Kidney (tissue), 14 donors: ENCODE results near the gene CPAMD8. TPM values are rescaled to one million over a fixed set of nuclear protein-coding genes. Genes with fewer than 3 reads are reported as not detected.

Source experiments
- DNase-seq, 5 donors: peaks; one replicate each; pipeline ENCODE4 v3.0.0-alpha.2; 2013 to 2020
- FAIRE-seq: peaks from 2 replicates; lab custom pipeline; 2012; peaks lifted over from hg19 to GRCh38; lab: Jason Lieb, UNC
- H3K27ac ChIP-seq, 2 donors: one replicate each; pipeline ENCODE4 v1.7.0; 2013; ENCODE audit warnings: low read depth in 2 of 2, low read length in 2 of 2, inconsistent platforms in 1 of 2
- H3K27me3 ChIP-seq: one replicate; pipeline ENCODE4 v1.7.1; 2013; ENCODE audit warnings: low read length, inconsistent platforms; ENCODE audit not compliant: control insufficient read depth, insufficient read depth
- H3K36me3 ChIP-seq, 3 donors: one replicate each; pipeline versions ENCODE4 v1.7.0 to v1.7.1; 2013; ENCODE audit warnings: low read length in 3 of 3, control low read depth in 1 of 3, inconsistent platforms in 1 of 3; ENCODE audit not compliant: insufficient read depth in 3 of 3, control insufficient read depth in 2 of 3
- H3K4me1 ChIP-seq, 3 donors: one replicate each; pipeline versions ENCODE4 v1.7.0 to v1.7.1; 2013; ENCODE audit warnings: low read length in 3 of 3, inconsistent platforms in 1 of 3, low read depth in 1 of 3; ENCODE audit not compliant: control insufficient read depth in 2 of 3, insufficient read depth in 2 of 3
- H3K4me3 ChIP-seq, 3 donors: one replicate each; pipeline versions ENCODE4 v1.7.0 to v1.8.1; 2013; ENCODE audit warnings: low read length in 3 of 3, control low read depth in 1 of 3, inconsistent platforms in 1 of 3
- H3K9ac ChIP-seq, 3 donors: one replicate each; pipeline versions ENCODE4 v1.7.0 to v1.7.1; 2013; ENCODE audit warnings: low read length in 3 of 3, control low read depth in 1 of 3, inconsistent platforms in 1 of 3
- H3K9me3 ChIP-seq, 3 donors: one replicate each; pipeline versions ENCODE4 v1.7.0 to v1.7.1; 2013; ENCODE audit warnings: low read length in 3 of 3, control low read depth in 1 of 3, inconsistent platforms in 1 of 3; ENCODE audit not compliant: control insufficient read depth in 2 of 3, insufficient read depth in 1 of 3
- intact Hi-C: fragments of 100-400 bp; cut with DNase I; formaldehyde crosslinking; loops from one replicate; pipeline ENCODE4 v1.11.1; 2022
- polyA plus RNA-seq: library from polyadenylated mRNA; stranded (reverse); fragments of 350-450 nt; fragmentation: Illumina TruSeq; extraction: RNeasy Lipid Tissue Mini Kit (QIAGEN cat#74804); gene quantifications from one replicate; pipeline ENCODE4 v1.2.3, GENCODE V29; 2014; ENCODE audit warnings: low read depth, low replicate concordance; ENCODE audit not compliant: insufficient read depth
- total RNA-seq: library from RNA; stranded (reverse); fragmentation: NEBNext Ultra II Directional; extraction: Animal tissue kit (Norgen Biotek cat#: 25700); gene quantifications from one replicate; pipeline ENCODE4 v1.2.1, GENCODE V29; 2021
- TF ChIP-seq, protein P1 (sequence below): IDR thresholded peaks from 3 replicates; pipeline ENCODE4 v1.5.1; 2012; ENCODE audit warnings: mild to moderate bottlenecking, moderate library complexity, borderline replicate concordance; ENCODE audit not compliant: insufficient read depth; ENCODE audit errors: extremely low read depth
- donor health status: control.
- donor health status: control.
- donor health status: control.
- donor health status: control.
- donor health status: control.
- donor health status: DM: yes; HTN: yes; CAD: no.
- donor health status: Normal renal cell carcinoma (clear cell type).

Gene CPAMD8
- total and polyA plus RNA-seq, 2 donors from 2014 or later: 22.0 to 64.1 TPM

GRCh38 chr19:16936901-16937300 is 89.7 kb downstream of the CPAMD8 start:
- Histone ChIP-seq H3K4me1 (no peaks in the 10 kb centered on the region), H3K27ac (no peak overlapping the region), H3K4me3 (no peak overlapping the region), H3K9ac (no peak overlapping the region), H3K36me3 (no peaks in the 10 kb centered on the region), H3K9me3 (peaks cover 0 to 7% (median 0%) of the 10 kb centered on the region in 3 donors), H3K27me3 (no peaks in the 10 kb centered on the region)
- FAIRE-seq: no peak
- intact Hi-C loops: no loop called here
- no peak for DNase-seq
- TF ChIP-seq, protein P1, sequence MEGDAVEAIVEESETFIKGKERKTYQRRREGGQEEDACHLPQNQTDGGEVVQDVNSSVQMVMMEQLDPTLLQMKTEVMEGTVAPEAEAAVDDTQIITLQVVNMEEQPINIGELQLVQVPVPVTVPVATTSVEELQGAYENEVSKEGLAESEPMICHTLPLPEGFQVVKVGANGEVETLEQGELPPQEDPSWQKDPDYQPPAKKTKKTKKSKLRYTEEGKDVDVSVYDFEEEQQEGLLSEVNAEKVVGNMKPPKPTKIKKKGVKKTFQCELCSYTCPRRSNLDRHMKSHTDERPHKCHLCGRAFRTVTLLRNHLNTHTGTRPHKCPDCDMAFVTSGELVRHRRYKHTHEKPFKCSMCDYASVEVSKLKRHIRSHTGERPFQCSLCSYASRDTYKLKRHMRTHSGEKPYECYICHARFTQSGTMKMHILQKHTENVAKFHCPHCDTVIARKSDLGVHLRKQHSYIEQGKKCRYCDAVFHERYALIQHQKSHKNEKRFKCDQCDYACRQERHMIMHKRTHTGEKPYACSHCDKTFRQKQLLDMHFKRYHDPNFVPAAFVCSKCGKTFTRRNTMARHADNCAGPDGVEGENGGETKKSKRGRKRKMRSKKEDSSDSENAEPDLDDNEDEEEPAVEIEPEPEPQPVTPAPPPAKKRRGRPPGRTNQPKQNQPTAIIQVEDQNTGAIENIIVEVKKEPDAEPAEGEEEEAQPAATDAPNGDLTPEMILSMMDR: no peak

- TF ChIP-seq, protein P1: no peak
- Histone ChIP-seq H3K27me3 (no peaks in the 10 kb centered on the region), H3K9ac (no peak overlapping the region), H3K4me3 (no peak overlapping the region), H3K4me1 (no peaks in the 10 kb centered on the region), H3K36me3 (no peaks in the 10 kb centered on the region), H3K9me3 (peaks cover 0 to 7% (median 0%) of the 10 kb centered on the region in 3 donors), H3K27ac (no peak overlapping the region)
- no peak for FAIRE-seq
- DNase-seq: no peak
- intact Hi-C loops: no loop called here
These were observed 92.1 kb downstream of the CPAMD8 start for GRCh38 chr19:16934489-16934888.

GRCh38 chr19:16931306-16931705 is 95.3 kb downstream of the CPAMD8 start:
- peak in 1 of 5 donors; percentile 41 for DNase-seq
- Histone ChIP-seq H3K9ac (no peak overlapping the region), H3K36me3 (no peaks in the 10 kb centered on the region), H3K4me1 (no peaks in the 10 kb centered on the region), H3K4me3 (no peak overlapping the region), H3K27me3 (no peaks in the 10 kb centered on the region), H3K9me3 (peaks cover 0 to 7% (median 0%) of the 10 kb centered on the region in 3 donors), H3K27ac (no peak overlapping the region)
- intact Hi-C loops: no loop called here
- FAIRE-seq: no peak
- TF ChIP-seq, protein P1: no peak

DNA sequence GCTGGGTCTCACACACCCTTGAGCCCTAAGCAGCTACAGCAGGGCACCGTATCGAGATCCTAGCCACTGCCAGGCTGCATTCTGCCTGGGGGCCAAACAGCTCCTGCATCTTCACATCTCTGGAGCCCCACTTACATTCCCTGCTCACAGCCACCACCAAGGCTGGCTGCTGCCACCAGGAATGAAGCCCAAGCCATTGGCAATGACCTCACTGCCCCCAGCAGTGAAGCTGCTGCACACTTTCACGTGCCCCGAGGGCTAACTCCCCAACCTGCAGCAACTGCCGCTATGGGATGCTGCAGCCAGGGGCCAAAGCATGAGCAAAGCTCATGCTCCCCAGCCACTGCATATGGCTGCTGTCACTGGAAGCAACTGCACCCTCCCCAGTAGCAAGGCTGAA is 95.9 kb downstream of the CPAMD8 start:
- intact Hi-C loops: no loop called here
- Histone ChIP-seq H3K4me3 (no peak overlapping the region), H3K9me3 (peaks cover 0 to 7% (median 0%) of the 10 kb centered on the region in 3 donors), H3K27ac (no peak overlapping the region), H3K27me3 (no peaks in the 10 kb centered on the region), H3K9ac (no peak overlapping the region), H3K4me1 (no peaks in the 10 kb centered on the region), H3K36me3 (no peaks in the 10 kb centered on the region)
- FAIRE-seq (no peak), DNase-seq (no peak)
- TF ChIP-seq, protein P1: no peak
